Activated CD8-positive, alpha-beta memory T cell treated with anti-CD3 and anti-CD28 coated beads, Interleukin-2, amount 50 U/mL, for 24 hours (primary cell): Measurements from ENCODE around the gene FSTL4.

Source experiments
- DNase-seq: peaks from one replicate; pipeline ENCODE4 v3.0.0-alpha.2; 2020; ENCODE audit errors: extremely low read depth

Gene FSTL4

GRCh38 chr5:133610489-133611356, 1.6 kb downstream of the FSTL4 start:
- no peak for DNase-seq

- DNase-seq: no peak
Measured at GRCh38 chr5:133607451-133607850, 4.9 kb downstream of the FSTL4 start.

GRCh38 chr5:133606835-133607234, 5.5 kb downstream of the FSTL4 start:
- DNase-seq: no peak

GRCh38 chr5:133605323-133605722, 7.0 kb downstream of the FSTL4 start:
- no peak for DNase-seq

GRCh38 chr5:133603711-133604110, 8.6 kb downstream of the FSTL4 start:
- no peak for DNase-seq

- no peak for DNase-seq
Measured at GRCh38 chr5:133602835-133603380, 9.4 kb downstream of the FSTL4 start.

GRCh38 chr5:133599600-133599999, 12.7 kb downstream of the FSTL4 start:
- DNase-seq: no peak

GRCh38 chr5:133599044-133599443, 13.3 kb downstream of the FSTL4 start:
- DNase-seq: no peak

- no peak for DNase-seq
Measured at GRCh38 chr5:133596049-133596448, 16.3 kb downstream of the FSTL4 start.

- DNase-seq: no peak
Measured at GRCh38 chr5:133595465-133595864, 16.9 kb downstream of the FSTL4 start.

GRCh38 chr5:133589286-133589685, 23.1 kb downstream of the FSTL4 start:
- DNase-seq: no peak

- no peak for DNase-seq
Measured at GRCh38 chr5:133582971-133583370, 29.4 kb downstream of the FSTL4 start.

- no peak for DNase-seq
Measured at GRCh38 chr5:133581918-133582317, 30.4 kb downstream of the FSTL4 start.

GRCh38 chr5:133581348-133581747, 31.0 kb downstream of the FSTL4 start:
- no peak for DNase-seq

GRCh38 chr5:133580618-133581017, 31.7 kb downstream of the FSTL4 start:
- no peak for DNase-seq

GRCh38 chr5:133579766-133580165, 32.6 kb downstream of the FSTL4 start:
- no peak for DNase-seq

- no peak for DNase-seq
Measured at GRCh38 chr5:133569347-133569746, 43.0 kb downstream of the FSTL4 start.

- DNase-seq: no peak
Measured at GRCh38 chr5:133565993-133566392, 46.3 kb downstream of the FSTL4 start.

GRCh38 chr5:133564921-133565565, 47.3 kb downstream of the FSTL4 start:
- DNase-seq: no peak

- no peak for DNase-seq
Measured at GRCh38 chr5:133562554-133562953, 49.8 kb downstream of the FSTL4 start.

GRCh38 chr5:133559960-133560359, 52.4 kb downstream of the FSTL4 start:
- DNase-seq: no peak

GRCh38 chr5:133556551-133556950, 55.8 kb downstream of the FSTL4 start:
- no peak for DNase-seq

- DNase-seq: no peak
Measured at GRCh38 chr5:133554279-133554678, 58.1 kb downstream of the FSTL4 start.
